ENCODE results near the gene IFIT1B.
"Not testable (repeated sequence)": the region's sequence is repeated elsewhere in the genome, so short reads cannot be mapped to it uniquely, and the experiment has no call there.

Gene IFIT1B, protein sequence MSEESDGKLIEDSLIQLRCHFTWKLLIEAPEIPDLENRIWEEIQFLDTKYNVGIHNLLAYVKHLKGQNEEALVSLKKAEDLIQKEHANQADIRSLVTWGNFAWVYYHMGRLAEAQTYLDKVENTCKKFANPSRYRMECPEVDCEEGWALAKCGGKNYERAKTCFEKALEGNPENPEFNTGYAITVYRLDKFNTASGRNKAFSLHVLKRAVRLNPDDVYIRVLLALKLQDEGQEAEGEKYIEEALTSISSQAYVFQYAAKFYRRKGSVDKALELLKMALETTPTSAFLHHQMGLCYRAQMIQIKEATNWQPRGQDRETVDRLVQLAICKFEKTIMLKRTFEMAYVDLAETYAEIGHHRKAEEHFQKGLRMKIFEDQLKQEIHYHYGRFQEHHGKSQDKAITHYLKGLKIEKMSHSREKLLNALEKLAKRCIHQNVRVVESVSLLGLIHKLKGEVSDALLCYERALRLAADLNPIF

GRCh38 chr10:89377705-89378637 lies at the start of gene IFIT1B:
Gene IFIT1B, plus strand, starts transcription at chr10:89378056. Its CDS starts 80 bp downstream, at chr10:89378136.
- no peak for DNase-seq (ENCODE audit: low read depth)

DNA sequence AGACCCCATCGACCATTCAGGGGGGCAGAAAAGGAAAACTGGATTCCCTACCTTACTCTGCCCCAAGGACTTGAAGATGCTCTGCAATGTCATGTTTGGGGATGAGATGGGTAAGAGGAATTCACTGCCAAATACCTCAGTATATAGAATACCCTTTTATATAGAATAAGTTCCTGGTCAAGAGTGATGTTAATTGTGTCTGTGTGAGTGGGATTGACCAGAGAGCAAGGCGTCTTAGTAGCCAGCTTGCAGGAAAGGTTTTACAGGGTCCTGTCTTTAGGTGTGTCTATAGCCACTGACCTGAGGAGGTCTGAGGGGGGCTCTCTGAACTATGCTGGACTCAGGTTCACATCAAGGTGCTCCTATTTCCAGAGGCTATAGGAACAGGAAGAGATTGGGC lies 48.7 kb upstream of the IFIT1B start:
- no peak for DNase-seq (ENCODE audit: low read depth)

DNA sequence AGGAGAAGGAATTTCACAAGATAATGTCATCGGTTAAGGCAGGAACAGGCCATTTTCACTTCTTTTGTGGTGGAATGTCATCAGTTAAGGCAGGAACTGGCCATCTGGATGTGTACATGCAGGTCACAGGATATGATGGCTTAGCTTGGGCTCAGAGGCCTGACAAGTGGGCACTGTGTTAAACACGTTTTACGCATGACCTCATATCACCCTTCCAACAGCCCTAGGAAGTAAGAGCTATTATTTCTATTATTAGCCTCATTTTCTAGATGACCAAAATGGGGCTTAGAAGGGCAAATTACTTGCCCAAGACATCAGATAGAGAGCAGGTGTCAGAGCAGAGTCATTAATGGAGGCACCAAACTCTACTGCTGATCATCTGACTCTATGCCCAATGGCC lies 47.8 kb upstream of the IFIT1B start:
- DNase-seq (ENCODE audit: low read depth), result not testable (repeated sequence)

DNA sequence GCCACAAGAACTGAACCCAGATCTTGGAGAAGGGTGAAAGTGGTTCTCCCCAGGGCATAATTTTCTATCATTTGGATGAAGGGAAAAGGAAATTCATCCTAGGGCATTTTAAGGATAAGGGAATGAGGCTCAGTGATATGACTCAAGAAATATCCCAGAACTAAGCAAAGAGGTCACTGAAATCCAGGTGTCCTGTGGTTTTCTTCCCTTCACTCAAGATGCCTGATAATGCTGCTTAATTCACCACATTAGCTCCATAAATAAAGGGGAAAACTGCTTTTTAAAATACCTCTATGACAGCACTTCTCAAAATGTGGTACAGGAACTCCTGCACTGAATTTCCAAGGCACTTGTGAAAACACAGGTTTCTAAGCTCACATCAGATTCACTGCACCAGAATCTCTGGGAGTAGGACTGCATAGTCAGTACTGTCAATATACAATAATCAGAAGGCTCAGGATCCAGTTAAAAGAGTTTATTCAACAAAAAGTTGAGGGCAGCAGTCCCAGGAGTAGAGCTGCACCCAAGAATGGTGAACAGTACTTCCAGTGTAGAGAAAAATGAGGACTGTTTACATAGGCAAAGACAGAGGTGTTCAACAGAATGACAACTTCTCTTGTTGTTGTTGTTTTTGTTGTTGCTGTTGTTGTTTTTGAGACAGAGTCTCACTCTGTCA lies 47.2 kb upstream of the IFIT1B start:
- no peak for DNase-seq (ENCODE audit: low read depth)

- DNase-seq (ENCODE audit: low read depth), result not testable (repeated sequence)
Observed at GRCh38 chr10:89331487-89332122, 46.3 kb upstream of the IFIT1B start.

- peak; percentile 71 for DNase-seq (ENCODE audit: low read depth)
Observed at GRCh38 chr10:89332123-89332633, 45.7 kb upstream of the IFIT1B start.

DNA sequence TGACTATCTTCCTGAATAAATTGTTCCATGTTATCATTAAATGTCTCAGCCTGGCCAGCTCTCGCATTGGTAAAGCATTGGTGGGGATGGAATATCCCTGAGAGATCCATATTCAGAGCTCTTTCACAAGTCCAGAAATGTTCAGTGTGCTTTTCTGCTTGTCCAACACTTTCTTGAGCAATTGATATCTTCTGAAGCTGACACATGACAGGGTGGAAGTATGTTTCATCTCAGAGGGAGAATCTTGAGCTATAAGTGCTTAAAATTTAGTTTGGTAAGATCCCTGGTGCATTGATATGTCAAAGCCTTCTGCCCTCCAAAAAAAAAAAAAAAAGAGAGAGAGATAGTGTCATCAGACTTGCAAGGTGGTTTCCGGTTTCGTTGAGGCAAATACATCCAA lies 42.6 kb upstream of the IFIT1B start:
- no peak for DNase-seq (ENCODE audit: low read depth)

DNA sequence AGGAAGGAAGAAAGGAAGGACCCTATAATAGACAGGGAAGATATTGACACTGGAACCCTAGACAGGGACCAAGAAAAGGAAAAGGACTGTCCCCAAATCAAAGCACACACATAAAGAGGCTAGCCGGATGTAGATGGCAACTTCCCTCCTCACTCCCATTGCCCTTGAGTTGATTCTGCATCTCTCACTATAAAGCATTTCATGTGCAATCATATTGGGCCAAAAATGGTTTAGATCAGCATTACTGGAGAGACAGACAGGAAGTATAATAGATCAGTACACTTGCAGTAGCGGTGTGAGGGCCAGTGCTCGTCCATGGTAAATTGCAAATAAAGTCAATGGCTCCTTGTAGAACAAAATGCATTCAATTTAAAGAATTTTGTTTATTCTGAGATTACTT lies 41.6 kb upstream of the IFIT1B start:
- DNase-seq (ENCODE audit: low read depth), result no peak

DNA sequence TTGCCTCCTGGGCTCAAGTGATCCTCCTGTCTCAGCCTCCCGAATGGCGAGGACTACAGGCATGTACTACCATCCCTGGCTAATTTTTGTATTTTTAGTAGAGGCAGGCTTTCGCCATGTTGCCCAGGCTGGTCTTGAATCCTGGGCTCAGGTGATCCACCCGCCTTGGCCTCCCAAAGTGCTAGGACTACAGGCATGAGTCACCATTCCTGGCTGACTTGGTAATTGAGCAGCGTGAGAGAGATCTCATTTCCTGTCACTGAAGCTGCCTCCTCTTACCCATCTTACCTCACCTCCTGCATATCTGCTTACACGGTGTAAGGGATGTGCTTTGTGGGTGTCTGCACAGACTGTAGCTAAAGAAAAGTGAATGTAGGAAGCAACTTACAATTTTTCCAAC lies 40.4 kb upstream of the IFIT1B start:
- peak; percentile 76 for DNase-seq (ENCODE audit: low read depth)

DNA sequence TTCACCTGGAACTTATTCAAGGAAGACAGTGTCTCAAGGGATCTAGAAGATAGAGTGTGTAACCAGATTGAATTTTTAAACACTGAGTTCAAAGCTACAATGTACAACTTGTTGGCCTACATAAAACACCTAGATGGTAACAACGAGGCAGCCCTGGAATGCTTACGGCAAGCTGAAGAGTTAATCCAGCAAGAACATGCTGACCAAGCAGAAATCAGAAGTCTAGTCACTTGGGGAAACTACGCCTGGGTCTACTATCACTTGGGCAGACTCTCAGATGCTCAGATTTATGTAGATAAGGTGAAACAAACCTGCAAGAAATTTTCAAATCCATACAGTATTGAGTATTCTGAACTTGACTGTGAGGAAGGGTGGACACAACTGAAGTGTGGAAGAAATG lies 39.1 kb upstream of the IFIT1B start:
- no peak for DNase-seq (ENCODE audit: low read depth)

DNA sequence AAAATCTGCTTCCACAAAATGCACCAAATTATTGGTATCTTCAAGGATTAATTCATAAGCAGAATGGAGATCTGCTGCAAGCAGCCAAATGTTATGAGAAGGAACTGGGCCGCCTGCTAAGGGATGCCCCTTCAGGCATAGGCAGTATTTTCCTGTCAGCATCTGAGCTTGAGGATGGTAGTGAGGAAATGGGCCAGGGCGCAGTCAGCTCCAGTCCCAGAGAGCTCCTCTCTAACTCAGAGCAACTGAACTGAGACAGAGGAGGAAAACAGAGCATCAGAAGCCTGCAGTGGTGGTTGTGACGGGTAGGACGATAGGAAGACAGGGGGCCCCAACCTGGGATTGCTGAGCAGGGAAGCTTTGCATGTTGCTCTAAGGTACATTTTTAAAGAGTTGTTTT lies 38.0 kb upstream of the IFIT1B start:
- DNase-seq (ENCODE audit: low read depth), result no peak

DNA sequence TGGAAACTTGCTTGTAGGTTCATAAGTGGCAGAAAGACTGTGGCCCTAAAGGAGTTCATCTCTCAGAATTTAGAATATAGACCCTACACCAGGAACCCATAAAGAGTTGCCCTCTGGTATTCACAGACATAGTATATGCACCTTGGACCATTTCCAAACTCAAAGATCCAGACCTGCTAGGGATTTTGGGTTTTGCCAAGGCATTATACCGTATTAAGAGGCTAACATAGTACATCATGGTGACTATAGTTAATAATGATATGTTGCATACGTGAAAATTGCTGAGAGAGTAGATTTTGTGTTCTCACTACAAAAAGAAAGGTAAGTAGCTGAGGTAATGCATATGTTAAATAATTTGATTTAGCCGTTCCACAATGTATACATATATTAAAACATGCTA lies 36.2 kb upstream of the IFIT1B start:
- no peak for DNase-seq (ENCODE audit: low read depth)

DNA sequence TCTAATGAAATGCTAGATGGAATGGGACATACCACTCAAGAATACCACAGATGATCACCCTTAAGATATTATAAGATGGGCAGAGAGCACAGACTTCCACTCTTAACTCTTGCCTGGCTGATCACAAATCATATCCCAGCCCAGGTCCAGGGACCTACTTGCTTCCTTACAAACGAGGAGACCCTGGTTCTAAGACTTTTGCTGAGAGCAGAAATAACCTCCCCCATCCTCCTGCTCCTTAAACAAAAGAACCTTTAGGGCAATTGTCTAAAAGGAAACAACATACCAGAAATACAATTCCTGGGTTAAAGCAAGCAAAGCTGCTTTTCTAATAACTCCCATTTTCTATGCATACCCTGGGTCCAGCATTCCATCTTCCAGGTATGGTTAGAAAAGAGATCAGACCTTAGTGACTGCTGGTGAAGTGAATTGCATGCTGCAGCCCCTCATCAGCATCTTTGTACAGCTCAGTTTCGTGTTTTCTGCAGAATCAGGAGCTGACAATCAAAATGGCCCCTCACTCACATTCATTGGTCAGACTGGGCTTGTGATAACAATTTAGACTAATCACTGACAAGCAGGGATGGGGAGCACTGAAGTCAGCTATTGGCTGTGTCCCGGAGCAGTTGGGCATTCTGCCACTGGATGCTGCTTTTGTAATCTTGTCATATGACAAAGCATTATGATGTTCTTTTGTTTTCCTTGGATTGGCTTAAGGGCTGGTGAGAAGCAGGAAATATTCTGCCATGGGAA lies 35.5 kb upstream of the IFIT1B start:
- peak; percentile 86 for DNase-seq (ENCODE audit: low read depth)

GRCh38 chr10:89343089-89343767 lies 34.6 kb upstream of the IFIT1B start:
- DNase-seq (ENCODE audit: low read depth), result no peak

DNA sequence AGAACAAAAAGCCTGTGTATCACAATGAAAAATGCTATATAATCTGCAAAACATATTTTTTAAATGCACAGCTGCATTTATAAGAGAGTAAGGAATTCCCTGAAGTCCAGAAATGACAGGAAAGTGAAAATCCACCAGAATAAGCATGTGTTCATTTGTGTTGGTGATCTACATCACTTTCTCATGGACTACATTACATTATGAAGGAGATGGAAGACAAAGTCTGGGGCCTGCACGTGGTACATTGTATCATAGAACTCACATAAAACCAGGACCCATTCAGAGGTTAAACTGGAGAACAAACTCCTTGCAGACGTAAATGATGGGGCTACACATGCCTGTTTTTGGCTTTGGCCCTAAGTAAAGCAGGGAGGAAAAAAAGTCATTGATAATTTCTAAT lies 33.7 kb upstream of the IFIT1B start:
- no peak for DNase-seq (ENCODE audit: low read depth)

DNA sequence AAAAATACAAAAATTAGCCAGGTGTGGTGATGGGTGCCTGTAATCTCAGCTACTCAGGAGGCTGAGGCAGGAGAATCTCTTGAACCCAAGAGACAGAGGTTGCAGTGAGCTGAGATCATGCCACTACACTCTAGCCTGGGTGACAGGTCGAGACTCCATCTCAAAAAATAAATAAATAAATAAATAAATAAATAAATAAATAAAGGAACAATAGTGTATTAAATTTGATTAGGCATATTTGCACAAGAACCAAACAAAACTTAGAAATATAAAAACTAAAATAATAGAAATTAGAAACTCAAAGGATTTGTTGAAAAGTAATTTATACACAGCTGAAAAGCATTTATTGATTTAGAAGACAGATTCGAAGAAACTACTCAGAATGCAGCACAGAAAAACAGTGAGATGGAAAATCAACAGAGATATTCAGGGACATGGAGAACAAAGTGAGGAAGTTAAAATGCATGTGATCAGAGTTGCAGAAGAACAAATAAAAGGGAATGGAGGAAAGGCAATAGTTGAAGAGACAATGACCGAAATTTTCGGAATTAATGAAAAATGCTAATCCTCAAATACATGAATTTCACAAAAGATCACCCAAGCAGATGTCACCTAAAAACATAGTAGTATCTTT lies 32.4 kb upstream of the IFIT1B start:
- DNase-seq (ENCODE audit: low read depth), result no peak

GRCh38 chr10:89346405-89347254 lies 31.2 kb upstream of the IFIT1B start:
- peak; percentile 85 for DNase-seq (ENCODE audit: low read depth)

- DNase-seq (ENCODE audit: low read depth), result no peak
Observed at GRCh38 chr10:89347701-89348457, 30.0 kb upstream of the IFIT1B start.

Measured in amniotic epithelial cell (primary cell).